NOMO-1 (cell line): ENCODE data around the gene CNTNAP2.
A peak's percentile ranks its signal among the peaks of the same experiment; 100 is the strongest.
"Not testable (repeated sequence)": the region's sequence is repeated elsewhere in the genome, so short reads cannot be mapped to it uniquely, and the experiment has no call there.

Experiments
- DNase-seq, 2 experiments: peaks; one replicate each; lab custom pipeline; 2025; ENCODE audit not compliant: unreplicated experiment in 2 of 2; lab: John Stamatoyannopoulos, UW

The CNTNAP2 gene

GRCh38 chr7:146146831-146147486 is 30.4 kb downstream of the CNTNAP2 start:
- no peak for DNase-seq

GRCh38 chr7:146150153-146150552 is 33.6 kb downstream of the CNTNAP2 start:
- DNase-seq, result peak in 1 of 2 experiments; percentile 21

- DNase-seq, result no peak
Observed at GRCh38 chr7:146172112-146172511, 55.5 kb downstream of the CNTNAP2 start.

GRCh38 chr7:146175716-146176115 is 59.1 kb downstream of the CNTNAP2 start:
- no peak for DNase-seq

GRCh38 chr7:146176860-146177259 is 60.3 kb downstream of the CNTNAP2 start:
- DNase-seq, result no peak

GRCh38 chr7:146177301-146177700 is 60.7 kb downstream of the CNTNAP2 start:
- no peak for DNase-seq

GRCh38 chr7:146185844-146186243 is 69.2 kb downstream of the CNTNAP2 start:
- DNase-seq, result no peak

GRCh38 chr7:146191428-146191827 is 74.8 kb downstream of the CNTNAP2 start:
- DNase-seq, result not testable (repeated sequence)

- no peak for DNase-seq
Observed at GRCh38 chr7:146201945-146202344, 85.3 kb downstream of the CNTNAP2 start.

- no peak for DNase-seq
Observed at GRCh38 chr7:146206270-146206669, 89.7 kb downstream of the CNTNAP2 start.

- DNase-seq, result no peak
Observed at GRCh38 chr7:146208492-146208891, 91.9 kb downstream of the CNTNAP2 start.

GRCh38 chr7:146214842-146215241 is 98.2 kb downstream of the CNTNAP2 start:
- no peak for DNase-seq

- DNase-seq, result no peak
Observed at GRCh38 chr7:146216396-146217041, 99.9 kb downstream of the CNTNAP2 start.

GRCh38 chr7:146223851-146224250 is 107.2 kb downstream of the CNTNAP2 start:
- no peak for DNase-seq

- DNase-seq, result no peak
Observed at GRCh38 chr7:146232604-146233003, 116.0 kb downstream of the CNTNAP2 start.

GRCh38 chr7:146235195-146235594 is 118.6 kb downstream of the CNTNAP2 start:
- no peak for DNase-seq

- DNase-seq, result no peak
Observed at GRCh38 chr7:146242661-146243060, 126.1 kb downstream of the CNTNAP2 start.

- not testable (repeated sequence) for DNase-seq
Observed at GRCh38 chr7:146247991-146248390, 131.4 kb downstream of the CNTNAP2 start.

- DNase-seq, result not testable (repeated sequence)
Observed at GRCh38 chr7:146248744-146249143, 132.1 kb downstream of the CNTNAP2 start.

GRCh38 chr7:146249272-146249671 is 132.7 kb downstream of the CNTNAP2 start:
- DNase-seq, result no peak

GRCh38 chr7:146255609-146256008 is 139.0 kb downstream of the CNTNAP2 start:
- no peak for DNase-seq

GRCh38 chr7:146262527-146262926 is 145.9 kb downstream of the CNTNAP2 start:
- DNase-seq, result no peak
